HL-60 (cell line): ENCODE data around the gene FIGNL2.

Experiments used
- DNase-seq, 2 experiments: peaks; one replicate each; pipeline ENCODE4 v3.0.0-alpha.2; 2010 to 2020; ENCODE audit warnings: low read depth in 1 of 2, low spot score in 1 of 2
- H3K27ac ChIP-seq: fragments of 250-450 bp; sonication (Bioruptor Pico); replicated peaks from 2 replicates; pipeline ENCODE4 v1.5.1; 2020; ENCODE audit warnings: mild to moderate bottlenecking, moderate library complexity
- H3K27me3 ChIP-seq: fragments of 250-450 bp; sonication (Bioruptor Pico); 2 replicates; pipeline ENCODE4 v1.5.1; 2021; ENCODE audit warnings: mild to moderate bottlenecking, moderate library complexity; ENCODE audit not compliant: insufficient read depth, poor library complexity, severe bottlenecking
- H3K4me3 ChIP-seq: replicated peaks from 2 replicates; pipeline ENCODE4 v1.5.1; 2011; ENCODE audit warnings: mild to moderate bottlenecking, control low read depth, low read length; ENCODE audit not compliant: insufficient read depth
- GABPA ChIP-seq: IDR thresholded peaks from 2 replicates; pipeline ENCODE4 v1.6.1; 2012; ENCODE audit warnings: low read depth
- POLR2AphosphoS5 ChIP-seq: IDR thresholded peaks from 2 replicates; pipeline ENCODE4 v1.6.1; 2012; ENCODE audit warnings: low read depth
- REST ChIP-seq: IDR thresholded peaks from 2 replicates; pipeline ENCODE4 v1.6.1; 2012; ENCODE audit warnings: low read depth; ENCODE audit not compliant: insufficient replicate concordance
- SPI1 ChIP-seq: IDR thresholded peaks from 2 replicates; pipeline ENCODE4 v1.6.1; 2012; ENCODE audit warnings: low read depth, mild to moderate bottlenecking, borderline replicate concordance
- TF ChIP-seq, protein P1 (sequence below): IDR thresholded peaks from one replicate; pipeline ENCODE4 v1.5.1; 2011; ENCODE audit warnings: low read length, control low read depth, inconsistent platforms; ENCODE audit not compliant: insufficient read depth

Gene FIGNL2

GRCh38 chr12:51818086-51818485, 30.4 kb downstream of the FIGNL2 start:
- H3K27me3 ChIP-seq: peaks cover 70% of the 10 kb centered on the region
- DNase-seq: no peak
- no peak overlapping the region for H3K4me3 ChIP-seq
- no peak overlapping the region for H3K27ac ChIP-seq
- TF ChIP-seq POLR2AphosphoS5 (no peak), REST (no peak), SPI1 (no peak), GABPA (no peak)
- TF ChIP-seq, protein P1, sequence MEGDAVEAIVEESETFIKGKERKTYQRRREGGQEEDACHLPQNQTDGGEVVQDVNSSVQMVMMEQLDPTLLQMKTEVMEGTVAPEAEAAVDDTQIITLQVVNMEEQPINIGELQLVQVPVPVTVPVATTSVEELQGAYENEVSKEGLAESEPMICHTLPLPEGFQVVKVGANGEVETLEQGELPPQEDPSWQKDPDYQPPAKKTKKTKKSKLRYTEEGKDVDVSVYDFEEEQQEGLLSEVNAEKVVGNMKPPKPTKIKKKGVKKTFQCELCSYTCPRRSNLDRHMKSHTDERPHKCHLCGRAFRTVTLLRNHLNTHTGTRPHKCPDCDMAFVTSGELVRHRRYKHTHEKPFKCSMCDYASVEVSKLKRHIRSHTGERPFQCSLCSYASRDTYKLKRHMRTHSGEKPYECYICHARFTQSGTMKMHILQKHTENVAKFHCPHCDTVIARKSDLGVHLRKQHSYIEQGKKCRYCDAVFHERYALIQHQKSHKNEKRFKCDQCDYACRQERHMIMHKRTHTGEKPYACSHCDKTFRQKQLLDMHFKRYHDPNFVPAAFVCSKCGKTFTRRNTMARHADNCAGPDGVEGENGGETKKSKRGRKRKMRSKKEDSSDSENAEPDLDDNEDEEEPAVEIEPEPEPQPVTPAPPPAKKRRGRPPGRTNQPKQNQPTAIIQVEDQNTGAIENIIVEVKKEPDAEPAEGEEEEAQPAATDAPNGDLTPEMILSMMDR: no peak

DNA sequence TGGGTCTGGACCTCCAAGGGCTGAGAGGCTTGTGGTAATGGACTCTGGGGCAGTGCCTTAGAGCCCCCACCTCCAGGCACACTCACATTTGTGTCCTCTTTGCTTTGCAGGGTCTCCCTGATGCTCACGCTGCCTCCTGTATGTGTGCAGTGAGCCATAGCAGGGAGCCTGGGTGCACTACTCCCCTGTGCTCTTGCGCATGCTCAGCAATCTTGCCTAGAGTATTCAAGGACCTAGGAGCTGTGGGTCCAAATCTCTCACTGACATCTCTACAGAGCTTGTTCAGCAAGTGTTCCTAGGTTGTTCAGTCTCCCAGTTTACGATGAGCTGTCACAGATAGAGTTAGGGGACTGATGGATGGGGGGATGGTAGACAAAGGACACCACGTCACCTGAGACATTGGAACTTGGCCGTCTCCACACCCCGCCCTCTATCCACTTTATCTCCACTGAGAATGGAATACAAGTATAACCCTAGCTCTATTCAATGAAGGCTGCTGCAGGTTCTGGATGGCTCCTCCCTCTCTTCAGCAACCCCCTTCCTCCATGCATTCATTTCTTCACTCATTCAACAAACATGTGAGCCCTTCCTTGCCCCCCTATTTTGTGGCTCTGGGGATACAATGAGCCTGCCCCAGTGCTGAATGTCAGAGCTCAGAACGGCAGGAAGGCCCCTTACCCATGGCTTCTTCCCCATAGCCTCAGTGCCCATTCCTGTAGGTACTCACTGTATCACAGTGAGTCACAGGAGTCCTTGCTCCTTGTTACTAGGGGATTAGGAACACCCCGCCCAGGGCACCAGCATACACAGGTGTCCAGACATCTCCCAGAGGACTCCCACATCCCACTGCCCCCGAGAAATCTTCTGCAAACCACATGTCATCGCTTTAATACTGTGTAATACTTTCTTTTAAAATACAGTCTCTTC, 31.2 kb downstream of the FIGNL2 start:
- Histone ChIP-seq H3K27me3 (peaks cover 63% of the 10 kb centered on the region), H3K4me3 (no peak overlapping the region), H3K27ac (no peak overlapping the region)
- DNase-seq: no peak
- no peak for TF ChIP-seq POLR2AphosphoS5
- TF ChIP-seq, protein P1: no peak
- TF ChIP-seq REST: no peak
- no peak for TF ChIP-seq GABPA
- TF ChIP-seq SPI1: no peak

DNA sequence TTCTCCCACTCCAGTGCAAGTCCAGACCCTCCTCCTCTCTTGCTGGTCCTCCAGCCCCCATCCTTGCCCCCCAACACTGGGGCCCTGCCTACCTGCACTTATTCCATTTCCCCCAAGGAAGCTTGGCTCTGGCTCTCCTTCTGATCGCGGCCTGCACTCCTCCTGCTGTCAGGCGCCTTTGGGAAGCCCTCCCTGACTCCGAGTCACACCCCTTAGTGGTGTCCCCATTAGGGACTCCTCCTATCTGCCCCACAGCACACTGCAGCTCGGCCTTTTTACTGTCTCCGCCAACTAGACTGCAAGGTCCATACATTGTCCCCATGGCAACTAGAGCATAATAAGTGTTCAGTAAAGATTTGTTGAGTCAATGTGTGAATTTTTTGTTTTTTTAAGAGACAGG, 32.9 kb downstream of the FIGNL2 start:
- TF ChIP-seq REST: no peak
- no peak for TF ChIP-seq GABPA
- no peak for TF ChIP-seq SPI1
- TF ChIP-seq, protein P1: no peak
- TF ChIP-seq POLR2AphosphoS5: no peak
- no peak for DNase-seq
- peaks cover 53% of the 10 kb centered on the region for H3K27me3 ChIP-seq
- H3K4me3 ChIP-seq: no peak overlapping the region
- H3K27ac ChIP-seq: no peak overlapping the region
